ENCODE results near the gene MT3. TPM values are rescaled to one million over a fixed set of nuclear protein-coding genes. Genes with fewer than 3 reads are reported as not detected.
"Not testable (repeated sequence)": the region's sequence is repeated elsewhere in the genome, so short reads cannot be mapped to it uniquely, and the experiment has no call there.

Gene MT3
- total and polyA plus RNA-seq, 2 of the 13 experiments (the other 11 are each of a cell fraction or from before 2014, with no cell fraction given) = not detected

DNA sequence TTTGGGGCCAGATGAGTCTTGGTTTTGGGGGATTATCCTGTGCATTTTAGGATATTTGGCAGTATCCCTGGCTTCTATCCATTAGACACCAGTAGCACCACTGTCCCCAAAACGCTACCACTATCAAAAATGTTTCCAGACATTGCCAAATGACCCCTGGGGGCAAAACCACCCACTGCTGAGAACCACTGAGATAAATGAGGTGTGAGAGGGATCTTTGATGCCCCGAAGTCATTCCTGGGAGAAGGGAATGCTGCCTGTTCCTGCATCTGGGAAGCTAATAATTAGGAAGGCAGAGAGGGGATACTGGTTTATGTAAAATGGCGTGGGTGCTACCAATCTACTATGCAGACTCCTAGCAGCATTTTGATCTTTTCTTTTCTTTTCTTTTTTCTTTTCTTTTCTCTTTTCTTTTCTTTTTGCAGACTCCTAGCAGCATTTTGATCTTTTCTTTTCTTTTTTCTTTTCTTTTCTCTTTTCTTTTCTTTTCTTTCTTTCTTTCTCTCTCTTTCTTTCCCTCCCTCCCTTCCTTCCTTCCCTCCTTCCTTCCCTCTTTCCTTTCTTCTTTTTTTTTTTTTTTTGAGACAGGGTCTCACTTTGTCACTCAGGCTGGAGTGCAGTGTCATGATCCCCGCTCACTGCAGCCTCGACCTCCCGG, 8.8 kb upstream of the MT3 start (continued):
- TF ChIP-seq, protein P1, sequence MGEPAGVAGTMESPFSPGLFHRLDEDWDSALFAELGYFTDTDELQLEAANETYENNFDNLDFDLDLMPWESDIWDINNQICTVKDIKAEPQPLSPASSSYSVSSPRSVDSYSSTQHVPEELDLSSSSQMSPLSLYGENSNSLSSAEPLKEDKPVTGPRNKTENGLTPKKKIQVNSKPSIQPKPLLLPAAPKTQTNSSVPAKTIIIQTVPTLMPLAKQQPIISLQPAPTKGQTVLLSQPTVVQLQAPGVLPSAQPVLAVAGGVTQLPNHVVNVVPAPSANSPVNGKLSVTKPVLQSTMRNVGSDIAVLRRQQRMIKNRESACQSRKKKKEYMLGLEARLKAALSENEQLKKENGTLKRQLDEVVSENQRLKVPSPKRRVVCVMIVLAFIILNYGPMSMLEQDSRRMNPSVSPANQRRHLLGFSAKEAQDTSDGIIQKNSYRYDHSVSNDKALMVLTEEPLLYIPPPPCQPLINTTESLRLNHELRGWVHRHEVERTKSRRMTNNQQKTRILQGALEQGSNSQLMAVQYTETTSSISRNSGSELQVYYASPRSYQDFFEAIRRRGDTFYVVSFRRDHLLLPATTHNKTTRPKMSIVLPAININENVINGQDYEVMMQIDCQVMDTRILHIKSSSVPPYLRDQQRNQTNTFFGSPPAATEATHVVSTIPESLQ (CRISPR knock-in tag; conservative IDR thresholded peaks at IDR 0.05) = no peak
- TF ChIP-seq, protein P2, sequence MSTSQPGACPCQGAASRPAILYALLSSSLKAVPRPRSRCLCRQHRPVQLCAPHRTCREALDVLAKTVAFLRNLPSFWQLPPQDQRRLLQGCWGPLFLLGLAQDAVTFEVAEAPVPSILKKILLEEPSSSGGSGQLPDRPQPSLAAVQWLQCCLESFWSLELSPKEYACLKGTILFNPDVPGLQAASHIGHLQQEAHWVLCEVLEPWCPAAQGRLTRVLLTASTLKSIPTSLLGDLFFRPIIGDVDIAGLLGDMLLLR (CRISPR knock-in tag; IDR thresholded peaks at IDR 0.05) = no peak
- TF ChIP-seq, protein P3, sequence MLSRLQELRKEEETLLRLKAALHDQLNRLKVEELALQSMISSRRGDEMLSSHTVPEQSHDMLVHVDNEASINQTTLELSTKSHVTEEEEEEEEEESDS (CRISPR knock-in tag; IDR thresholded peaks at IDR 0.05; ENCODE audit: borderline replicate concordance) = no peak
- TF ChIP-seq NR2F1 (CRISPR knock-in tag; IDR thresholded peaks at IDR 0.05) = no peak

DNA sequence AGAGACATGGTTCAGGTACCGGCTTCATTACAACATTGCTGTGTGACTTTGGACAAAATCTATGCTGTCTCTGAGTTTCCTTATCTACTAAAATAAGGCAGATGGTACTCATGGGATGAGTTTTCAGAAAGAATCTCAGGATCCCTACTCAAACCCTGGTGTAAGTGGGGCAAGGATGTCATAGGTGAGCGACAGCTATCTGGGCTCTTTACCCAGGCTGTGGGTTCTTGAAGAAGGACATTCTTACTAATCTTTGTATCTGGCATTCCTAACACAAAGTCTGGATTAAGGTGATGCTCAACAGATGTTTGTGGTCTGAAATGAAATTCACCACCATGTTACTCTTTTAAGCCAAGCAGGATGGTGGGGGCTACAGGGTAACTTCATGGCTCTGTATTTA, 6.4 kb upstream of the MT3 start:
- H3K4me3 ChIP-seq (replicated peaks in 1 of 3; ENCODE audit: insufficient read depth in 1 of 3, low read depth in 2 of 3, low read length in 3 of 3); intact Hi-C loops (cut with micrococcal nuclease; ENCODE audit: unreplicated experiment); H3K79me2 ChIP-seq (ENCODE audit: insufficient read depth, low read length); H3K4me1 ChIP-seq (ENCODE audit: insufficient read depth, low read length); ATAC-seq; H3K9me3 ChIP-seq (ENCODE audit: low read length); H3K36me3 ChIP-seq (replicated peaks in 1 of 2; ENCODE audit: control insufficient read depth in 1 of 2, insufficient read depth in 2 of 2, low read length in 2 of 2); H2AFZ ChIP-seq (ENCODE audit: low read length); FAIRE-seq; in situ Hi-C loops (cut with HindIII; ENCODE audit: extremely low pct_ligation_motif_present, low pct_unique_long_range_greater_than_20kb); H3K27ac ChIP-seq (ENCODE audit: extremely low read length, insufficient read depth, low read length); DNase-seq (ENCODE audit: low spot score); H4K20me1 ChIP-seq (ENCODE audit: insufficient read depth, low read length); H3K9ac ChIP-seq (ENCODE audit: insufficient read depth, low read depth, low read length); BruUV-seq (replicated peaks); H3K4me2 ChIP-seq (ENCODE audit: low read depth, low read length); CTCF ChIA-PET (ENCODE audit: low intra/inter-chr PET ratio, low total read pairs): not testable (repeated sequence)
- WGBS (ENCODE audit: low lambda C conversion rate) = 65% methylated on average over 2 of the region's 2 CpGs
- POLR2A ChIA-PET = interaction anchor here (1.4 kb wide), 1 partner anchor 25 kb away, joined by 4 read pairs; the partner anchor contains the start of gene MT2A
- H3K27me3 ChIP-seq (ENCODE audit: control insufficient read depth in 1 of 2, insufficient read depth in 2 of 2, low read length in 2 of 2) = peaks cover 4 to 39% of the 10 kb centered on the region in 2 experiments; a peak in 4 of 5 replicates

All from HepG2 (cell line).